Stimulated activated naive B cell treated with anti-CD40 and anti-IgM and Interleukin-4, amounts not matched to agents 10 μg/mL and 1 μg/mL and 100 μg/mL, for 72 hours (primary cell): ENCODE results near the gene TAF8.
"Not testable (repeated sequence)": the region's sequence is repeated elsewhere in the genome, so short reads cannot be mapped to it uniquely, and the experiment has no call there.

Experiments used
- ATAC-seq, 2 donors: fragments of 150-1000 bp; cut with Tn5 transposase; replicated peaks; 2 replicates each; pipeline ENCODE4 v1.10.0; 2021; ENCODE audit warnings: moderate library complexity in 1 of 2
- DNase-seq: peaks from one replicate; pipeline ENCODE4 v3.0.0; 2021
- H3K27ac Mint-ChIP-seq: one replicate; pipeline ENCODE4 v1.8.0; 2022; ENCODE audit warnings: mild to moderate bottlenecking, mixed read lengths
- H3K27me3 Mint-ChIP-seq, 2 donors: one replicate each; pipeline ENCODE4 v1.8.0; 2022; ENCODE audit warnings: mixed read lengths in 2 of 2
- H3K36me3 Mint-ChIP-seq, 2 donors: one replicate each; pipeline ENCODE4 v1.8.0; 2022; ENCODE audit warnings: mixed read lengths in 2 of 2, mild to moderate bottlenecking in 1 of 2
- H3K4me1 Mint-ChIP-seq, 2 donors: one replicate each; pipeline ENCODE4 v1.8.0; 2022; ENCODE audit warnings: mixed read lengths in 2 of 2, mild to moderate bottlenecking in 1 of 2
- H3K4me3 Mint-ChIP-seq, 2 donors: one replicate each; pipeline ENCODE4 v1.8.0; 2022; ENCODE audit warnings: mild to moderate bottlenecking in 2 of 2, mixed read lengths in 2 of 2, moderate library complexity in 1 of 2
- H3K9me3 Mint-ChIP-seq, 2 donors: one replicate each; pipeline ENCODE4 v1.8.0; 2022; ENCODE audit warnings: mixed read lengths in 2 of 2, mild to moderate bottlenecking in 1 of 2

Gene TAF8

DNA sequence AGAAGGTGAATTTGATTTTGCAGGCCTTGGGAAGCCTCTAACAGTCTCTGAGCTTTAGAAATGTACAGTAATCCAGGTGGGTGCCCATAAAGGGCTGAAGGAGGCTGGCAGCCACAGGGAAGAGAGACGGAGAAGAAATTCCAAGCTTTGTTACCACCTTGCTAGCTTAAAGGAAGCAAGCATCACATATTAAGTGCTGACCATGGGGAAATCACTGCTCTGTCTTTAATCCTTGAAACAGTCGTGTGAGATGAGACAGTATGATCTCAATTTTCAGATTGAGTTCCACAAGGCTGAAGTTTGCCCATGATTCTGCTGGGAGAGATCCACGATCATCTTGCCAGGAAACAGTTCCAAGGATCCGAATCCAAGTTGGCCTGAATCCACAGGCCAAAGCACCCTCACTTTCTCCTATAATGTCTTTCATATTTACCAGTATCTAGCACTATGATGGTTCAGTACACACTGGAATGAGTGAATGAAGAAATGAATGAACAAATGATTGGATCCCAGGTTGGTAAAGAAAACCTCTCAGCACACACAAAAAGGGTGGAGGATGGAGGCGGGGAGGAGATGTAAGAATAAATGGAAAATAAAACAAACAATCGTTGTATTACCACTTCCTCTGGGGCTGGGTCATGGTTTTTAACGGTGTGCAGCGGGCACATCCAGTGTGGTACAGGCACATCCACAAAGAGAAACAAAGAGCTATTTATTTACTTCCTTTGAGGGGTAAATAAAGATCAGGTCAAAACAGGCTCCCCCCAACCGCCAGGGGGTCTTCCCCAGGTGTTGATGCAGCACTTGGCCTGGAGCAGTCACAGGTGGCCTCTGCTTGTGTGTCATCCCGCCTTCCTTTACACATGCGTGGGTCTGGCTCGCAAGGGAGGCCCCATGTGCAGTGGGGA lies 28.2 kb upstream of the TAF8 start:
- H3K27me3 Mint-ChIP-seq, result no peaks in the 10 kb centered on the region
- DNase-seq (peak; percentile 78), ATAC-seq (peak; percentile 53 to 59)
- peaks cover 5 to 9% of the 10 kb centered on the region in 2 donors for H3K36me3 Mint-ChIP-seq
- H3K4me3 Mint-ChIP-seq, result peak overlapping the region; percentile 70 to 79
- H3K4me1 Mint-ChIP-seq, result peaks cover 53 to 80% of the 10 kb centered on the region in 2 donors
- H3K27ac Mint-ChIP-seq, result peak overlapping the region; percentile 96
- peaks cover 0 to 5% of the 10 kb centered on the region in 2 donors for H3K9me3 Mint-ChIP-seq

DNA sequence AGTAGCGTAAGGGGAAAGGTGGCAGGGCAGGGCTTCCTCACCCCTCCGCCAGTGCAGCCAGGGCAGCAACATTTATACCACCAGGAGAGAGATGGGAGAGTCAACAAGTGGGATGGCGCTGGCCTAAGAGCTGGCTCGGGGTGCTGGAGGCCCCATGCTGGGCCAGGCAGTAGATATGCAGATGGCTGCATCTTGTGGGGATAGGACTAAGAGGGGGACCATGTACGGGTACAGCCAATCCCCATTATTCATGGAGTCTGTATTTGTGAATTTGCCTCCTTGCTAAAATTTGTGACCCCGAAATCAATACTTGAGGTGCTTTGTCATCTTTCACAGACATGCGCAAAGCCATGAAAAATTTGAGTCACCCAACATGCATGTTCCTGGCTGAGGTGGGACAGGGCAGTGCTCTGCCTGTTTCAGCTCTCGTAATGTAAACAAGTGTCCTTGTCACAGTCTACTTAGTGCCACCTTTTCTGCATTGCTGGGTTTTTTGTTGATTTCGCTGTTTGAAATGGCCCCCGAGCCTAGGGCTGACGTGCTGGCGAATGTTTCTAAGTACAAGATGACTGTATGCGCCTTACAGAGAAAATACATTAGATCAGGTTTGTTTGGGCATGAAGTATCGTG lies 27.5 kb upstream of the TAF8 start:
- Mint-ChIP-seq H3K4me1 (peaks cover 52 to 81% of the 10 kb centered on the region in 2 donors), H3K36me3 (peaks cover 7 to 13% of the 10 kb centered on the region in 2 donors), H3K27me3 (no peaks in the 10 kb centered on the region), H3K27ac (peak overlapping the region; percentile 96), H3K4me3 (peak overlapping the region; percentile 70 to 79), H3K9me3 (peaks cover 0 to 7% of the 10 kb centered on the region in 2 donors)
- DNase-seq (no peak), ATAC-seq (no peak)

DNA sequence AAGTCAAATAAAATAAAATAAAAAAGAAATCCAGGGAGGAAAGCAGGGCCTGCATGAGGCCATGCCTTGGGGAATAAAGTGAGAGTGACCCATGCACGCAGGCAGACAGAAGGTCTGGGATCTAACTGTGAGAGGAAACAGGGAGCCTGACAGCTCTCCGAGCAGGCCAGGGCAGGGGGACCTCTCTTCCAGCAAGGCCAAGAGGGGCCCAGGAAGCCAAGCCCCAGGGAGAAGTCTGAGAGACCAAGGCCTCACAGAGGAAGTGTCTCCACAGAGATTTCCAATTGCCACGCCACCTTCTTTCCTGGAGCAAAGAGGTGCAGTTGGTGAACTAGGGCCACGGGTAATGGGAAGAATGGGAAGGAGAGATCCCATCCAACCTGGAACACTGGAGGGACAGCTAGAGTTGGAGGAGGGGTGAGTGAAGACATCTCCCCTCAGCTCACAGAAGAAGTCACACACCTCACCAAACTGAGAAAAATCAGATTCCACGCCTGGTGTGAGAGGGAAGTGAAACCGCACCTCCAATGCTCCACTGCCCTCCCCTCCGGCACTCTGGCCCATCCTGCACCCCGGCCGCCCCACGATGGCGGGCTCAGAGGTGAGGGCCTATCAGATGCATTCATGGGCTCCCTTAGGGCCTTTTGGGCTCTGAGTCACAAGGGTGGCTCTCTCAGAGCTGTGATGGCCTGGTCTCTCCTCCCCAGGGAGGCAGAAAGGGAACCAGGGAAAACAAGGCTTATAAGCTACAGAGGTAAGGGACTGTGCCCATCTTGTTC lies 25.1 kb upstream of the TAF8 start:
- peak; percentile 90 to 91 for ATAC-seq
- H3K36me3 Mint-ChIP-seq, result peaks cover 7 to 13% of the 10 kb centered on the region in 2 donors

DNA sequence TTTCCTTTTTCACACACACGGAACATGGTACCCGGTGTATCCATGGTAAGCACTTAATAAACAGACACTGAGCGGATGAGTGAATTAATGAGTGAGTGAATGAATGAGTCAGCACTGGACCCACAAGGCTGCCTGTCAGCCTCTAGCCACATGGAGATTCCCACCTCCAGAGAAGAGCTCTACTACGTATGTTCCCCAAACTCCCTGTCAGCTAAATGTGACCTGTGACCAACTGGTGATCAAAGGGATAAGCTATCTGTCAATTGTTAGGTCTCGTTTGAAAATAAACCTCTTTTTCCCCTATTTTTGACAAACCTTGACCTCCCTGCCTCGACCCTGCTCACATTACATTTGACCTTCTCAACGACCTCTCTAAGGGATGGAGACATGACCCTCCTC lies 24.5 kb upstream of the TAF8 start:
- no peak for DNase-seq
- H3K9me3 Mint-ChIP-seq, result peaks cover 0 to 7% of the 10 kb centered on the region in 2 donors
- peaks cover 67 to 99% of the 10 kb centered on the region in 2 donors for H3K4me1 Mint-ChIP-seq
- ATAC-seq, result no peak
- H3K4me3 Mint-ChIP-seq, result peak overlapping the region; percentile 70 to 72
- peaks cover 7 to 13% of the 10 kb centered on the region in 2 donors for H3K36me3 Mint-ChIP-seq
- peak overlapping the region; percentile 95 for H3K27ac Mint-ChIP-seq
- H3K27me3 Mint-ChIP-seq, result no peaks in the 10 kb centered on the region

More for the DNA sequence above, 25.1 kb upstream of the TAF8 start:
- H3K9me3 Mint-ChIP-seq, result peaks cover 0 to 7% of the 10 kb centered on the region in 2 donors
- peaks cover 65 to 99% of the 10 kb centered on the region in 2 donors for H3K4me1 Mint-ChIP-seq
- no peaks in the 10 kb centered on the region for H3K27me3 Mint-ChIP-seq
- peak; percentile 94 for DNase-seq
- peak overlapping the region; percentile 95 for H3K27ac Mint-ChIP-seq
- peak overlapping the region; percentile 70 to 72 for H3K4me3 Mint-ChIP-seq

DNA sequence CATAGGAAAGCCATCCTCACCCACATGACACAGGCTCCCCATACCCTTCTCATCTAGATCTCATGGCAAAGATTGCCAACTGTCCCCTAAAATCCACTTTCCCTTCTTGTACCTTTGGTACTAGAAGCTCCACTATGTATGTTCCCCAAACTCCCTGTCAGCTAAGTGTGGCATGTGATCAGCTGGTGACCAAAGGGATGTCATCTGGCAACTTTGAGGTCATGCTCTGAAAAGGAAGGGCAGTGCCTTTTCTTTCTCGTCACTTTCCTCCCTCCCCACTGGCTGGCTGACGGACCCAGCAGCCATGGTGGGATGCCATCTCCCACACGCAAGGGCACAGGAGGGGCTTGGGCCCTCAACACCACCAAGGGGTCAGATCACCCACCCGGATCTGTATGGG lies 23.8 kb upstream of the TAF8 start:
- no peak for ATAC-seq
- no peak for DNase-seq
- H3K4me1 Mint-ChIP-seq, result peaks cover 68 to 99% of the 10 kb centered on the region in 2 donors
- H3K4me3 Mint-ChIP-seq, result peak overlapping the region in 1 of 2 donors; percentile 70
- H3K27ac Mint-ChIP-seq, result peak overlapping the region; percentile 95
- no peaks in the 10 kb centered on the region for H3K27me3 Mint-ChIP-seq
- peaks cover 7 to 9% of the 10 kb centered on the region in 2 donors for H3K36me3 Mint-ChIP-seq
- peaks cover 0 to 7% of the 10 kb centered on the region in 2 donors for H3K9me3 Mint-ChIP-seq

DNA sequence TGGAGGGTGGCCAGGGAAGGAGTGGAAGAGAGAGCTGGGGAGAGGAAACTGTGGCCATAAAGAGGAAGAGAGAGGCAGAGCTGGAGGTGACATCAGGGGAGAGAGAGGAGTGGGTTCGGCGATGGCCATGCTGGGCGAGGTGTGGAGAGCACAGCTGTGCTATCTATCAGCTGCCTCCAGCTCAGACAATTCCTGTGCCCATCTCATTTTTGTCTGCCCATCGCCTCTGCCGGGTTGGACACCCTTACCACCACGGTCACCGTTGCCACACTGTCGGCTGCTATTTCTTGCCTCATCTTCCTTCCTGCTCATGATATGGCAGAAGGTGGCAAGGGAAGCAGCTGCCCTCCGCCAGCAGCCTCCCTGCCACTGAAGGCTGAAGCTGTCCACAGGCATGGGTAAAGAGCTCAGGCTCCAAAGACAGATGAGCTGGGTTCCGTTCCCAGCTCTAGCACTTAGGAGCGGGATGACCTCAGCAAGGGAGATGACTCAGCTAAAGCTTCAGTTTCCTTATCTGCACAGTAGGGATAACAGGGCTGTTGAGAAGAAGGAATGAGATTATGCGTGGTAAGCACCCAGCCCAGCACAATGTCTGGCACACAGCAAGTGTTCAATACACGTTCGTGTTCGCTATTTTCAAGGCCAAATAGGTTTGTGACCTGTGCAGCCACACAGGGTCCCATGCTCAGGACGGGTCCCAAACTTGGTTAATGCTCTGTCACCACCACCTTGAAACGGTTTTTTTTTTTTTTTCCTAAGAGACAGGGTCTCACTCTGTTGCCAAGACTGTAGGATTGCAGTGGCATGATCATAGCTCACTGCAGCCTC lies 21.9 kb upstream of the TAF8 start:
- Mint-ChIP-seq H3K4me1 (peaks cover 66 to 96% of the 10 kb centered on the region in 2 donors), H3K9me3 (peaks cover 0 to 7% of the 10 kb centered on the region in 2 donors), H3K27me3 (no peaks in the 10 kb centered on the region), H3K36me3 (peaks cover 5 to 12% of the 10 kb centered on the region in 2 donors), H3K4me3 (peak overlapping the region; percentile 72 to 73), H3K27ac (peak overlapping the region; percentile 95)
- ATAC-seq, result no peak
- no peak for DNase-seq

DNA sequence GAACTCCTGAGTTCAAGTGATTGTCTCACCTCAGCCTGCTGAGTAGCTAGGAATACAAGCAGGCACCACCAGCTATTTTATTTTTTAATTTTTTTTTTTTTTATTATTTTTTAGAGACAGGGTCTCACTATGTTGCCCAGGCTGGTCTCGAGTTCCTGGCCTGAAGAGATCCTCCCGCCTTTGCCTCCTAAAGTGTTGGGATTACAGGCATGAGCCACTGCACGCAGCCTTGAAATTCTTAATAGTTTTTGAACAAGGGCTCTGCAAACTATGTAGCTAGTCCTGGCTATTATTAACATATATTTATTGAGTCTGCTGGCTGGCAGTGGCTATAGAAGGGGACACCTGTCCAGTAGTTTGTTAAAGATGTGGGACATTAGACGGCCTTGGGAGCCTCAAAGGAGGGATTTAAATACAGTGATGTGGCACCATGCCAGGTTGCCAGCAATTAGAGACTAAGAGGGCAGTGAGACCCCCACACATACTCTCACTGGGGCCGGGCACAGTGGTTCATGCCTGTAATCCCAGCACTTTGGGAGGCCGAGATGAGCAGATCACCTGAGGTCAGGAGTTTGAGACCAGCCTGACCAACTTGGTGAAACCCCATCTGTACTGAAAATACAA lies 21.1 kb upstream of the TAF8 start:
- peaks cover 5 to 12% of the 10 kb centered on the region in 2 donors for H3K36me3 Mint-ChIP-seq
- ATAC-seq, result no peak
- peak overlapping the region; percentile 95 for H3K27ac Mint-ChIP-seq
- H3K27me3 Mint-ChIP-seq, result no peaks in the 10 kb centered on the region
- DNase-seq, result no peak
- H3K9me3 Mint-ChIP-seq, result peaks cover 0 to 7% of the 10 kb centered on the region in 2 donors
- H3K4me3 Mint-ChIP-seq, result peak overlapping the region; percentile 72 to 73
- H3K4me1 Mint-ChIP-seq, result peaks cover 63 to 89% of the 10 kb centered on the region in 2 donors

DNA sequence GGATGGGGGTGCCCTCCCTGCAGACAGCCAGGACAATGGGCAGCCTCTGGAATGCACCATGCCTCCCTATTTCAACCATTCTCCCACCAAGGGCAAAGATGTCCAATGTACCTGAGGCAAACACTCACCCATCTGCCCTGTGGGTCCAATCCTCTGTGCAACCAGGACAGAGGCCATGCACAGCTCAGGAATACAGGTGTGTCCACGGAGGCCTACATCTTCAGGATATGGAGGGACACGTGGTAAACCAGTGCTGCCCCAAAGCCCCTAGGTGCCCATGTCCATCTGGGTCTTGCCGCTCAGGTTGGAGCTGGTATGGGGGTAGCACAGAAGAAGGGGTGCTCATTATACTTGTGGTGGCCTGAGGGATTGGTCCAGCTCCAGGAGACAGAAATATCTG lies 20.4 kb upstream of the TAF8 start:
- Mint-ChIP-seq H3K36me3 (peaks cover 7 to 12% of the 10 kb centered on the region in 2 donors), H3K4me3 (peak overlapping the region in 1 of 2 donors; percentile 15), H3K27ac (peak overlapping the region; percentile 99), H3K27me3 (no peaks in the 10 kb centered on the region), H3K4me1 (peaks cover 63 to 85% of the 10 kb centered on the region in 2 donors), H3K9me3 (peaks cover 0 to 7% of the 10 kb centered on the region in 2 donors)
- DNase-seq (no peak), ATAC-seq (no peak)

DNA sequence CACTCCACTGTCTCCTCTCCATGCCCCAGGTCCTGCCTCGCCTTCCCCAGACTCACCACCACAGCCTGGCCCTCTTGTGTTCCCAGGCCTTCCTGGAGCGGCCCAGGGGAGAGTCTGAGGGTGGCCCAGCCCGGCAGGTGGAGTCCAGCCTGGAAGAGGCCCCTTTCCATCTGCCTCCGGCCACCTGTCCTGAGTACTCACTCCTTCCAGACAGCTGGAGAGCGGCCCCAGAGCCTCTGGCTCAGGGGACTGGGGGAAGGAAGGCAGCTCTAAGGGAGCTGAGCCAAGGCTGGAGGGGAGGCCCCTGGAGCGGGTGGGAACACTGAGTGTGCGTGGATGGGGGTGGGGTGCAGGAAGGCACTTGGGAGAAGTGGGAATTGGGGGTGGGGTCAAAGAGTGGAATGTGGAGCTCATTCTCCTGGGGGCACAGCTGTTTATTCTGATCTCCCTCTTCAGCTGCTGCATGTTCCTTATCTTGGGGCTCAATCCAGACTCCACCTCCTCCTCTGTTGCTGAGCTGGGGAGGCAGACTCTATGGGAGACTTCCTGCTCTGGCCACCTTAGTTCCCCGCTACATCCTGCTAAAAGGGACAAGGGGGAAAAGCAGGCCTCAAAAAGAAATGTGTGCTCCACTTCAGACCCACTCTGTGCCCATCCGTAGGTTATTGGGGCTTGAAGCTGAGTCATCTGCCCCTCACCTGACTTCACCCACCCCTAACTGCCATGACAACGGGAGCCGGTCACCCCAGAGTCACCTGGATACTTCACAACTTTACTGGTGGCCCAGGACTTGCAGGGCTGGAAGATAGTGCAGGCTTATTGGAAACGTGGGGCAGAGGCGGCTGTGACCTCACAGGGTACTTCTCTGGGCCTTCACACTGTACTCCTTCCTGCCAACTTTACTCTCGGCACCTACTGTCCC lies 19.5 kb upstream of the TAF8 start:
- ATAC-seq, result peak; percentile 66 to 67
- Mint-ChIP-seq H3K36me3 (peaks cover 7 to 12% of the 10 kb centered on the region in 2 donors), H3K9me3 (peaks cover 0 to 7% of the 10 kb centered on the region in 2 donors), H3K4me3 (peak overlapping the region; percentile 54 to 70), H3K4me1 (peaks cover 57 to 82% of the 10 kb centered on the region in 2 donors), H3K27me3 (no peaks in the 10 kb centered on the region), H3K27ac (peak overlapping the region; percentile 99)
- no peak for DNase-seq

DNA sequence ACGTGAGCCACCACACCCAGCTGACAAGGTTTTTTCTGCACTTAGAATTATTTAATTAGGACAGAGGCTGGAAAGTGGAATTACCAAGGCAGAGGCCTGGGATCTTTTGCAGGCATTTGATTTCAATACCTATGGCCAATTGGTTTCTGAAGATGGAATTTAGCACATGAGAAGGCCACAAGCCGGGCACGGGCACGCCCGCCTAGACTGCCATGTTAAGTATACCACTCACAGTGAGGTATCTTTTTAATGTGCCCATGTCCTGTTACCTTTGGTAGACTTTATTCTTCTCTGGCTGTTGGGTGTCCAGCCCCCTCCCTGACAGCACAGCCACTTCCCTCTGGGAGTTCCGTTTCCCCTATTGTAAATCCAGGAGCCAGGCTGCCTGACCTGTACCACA lies 18.0 kb upstream of the TAF8 start:
- Mint-ChIP-seq H3K9me3 (peaks cover 0 to 1% of the 10 kb centered on the region in 2 donors), H3K27ac (peak overlapping the region; percentile 86), H3K4me3 (peak overlapping the region in 1 of 2 donors; percentile 5), H3K4me1 (peaks cover 45 to 67% of the 10 kb centered on the region in 2 donors), H3K36me3 (peaks cover 4 to 5% of the 10 kb centered on the region in 2 donors), H3K27me3 (no peaks in the 10 kb centered on the region)
- no peak for ATAC-seq
- DNase-seq, result no peak

DNA sequence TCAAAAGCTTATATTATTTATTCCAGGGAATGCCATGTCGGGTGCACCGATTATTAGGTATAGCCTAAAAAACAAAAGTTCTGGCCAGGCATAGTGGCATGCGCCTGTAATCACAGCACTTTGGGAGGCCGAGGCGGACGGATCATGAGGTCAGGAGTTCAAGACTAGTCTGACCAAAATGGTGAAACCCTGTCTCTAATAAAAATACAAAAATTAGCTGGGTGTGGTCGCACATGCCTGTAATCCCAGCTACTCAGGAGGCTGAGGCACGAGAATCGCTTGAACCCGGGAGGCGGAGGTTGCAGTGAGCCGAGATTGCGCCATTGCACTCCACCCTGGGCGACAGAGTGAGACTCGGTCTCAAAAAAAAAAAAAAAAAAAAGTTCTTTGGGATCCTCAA lies 12.7 kb upstream of the TAF8 start:
- not testable (repeated sequence) for ATAC-seq, H3K27me3 Mint-ChIP-seq, H3K4me3 Mint-ChIP-seq, H3K27ac Mint-ChIP-seq, H3K36me3 Mint-ChIP-seq, H3K9me3 Mint-ChIP-seq, DNase-seq
- H3K4me1 Mint-ChIP-seq, result peaks cover 40 to 55% of the 10 kb centered on the region in 2 donors

DNA sequence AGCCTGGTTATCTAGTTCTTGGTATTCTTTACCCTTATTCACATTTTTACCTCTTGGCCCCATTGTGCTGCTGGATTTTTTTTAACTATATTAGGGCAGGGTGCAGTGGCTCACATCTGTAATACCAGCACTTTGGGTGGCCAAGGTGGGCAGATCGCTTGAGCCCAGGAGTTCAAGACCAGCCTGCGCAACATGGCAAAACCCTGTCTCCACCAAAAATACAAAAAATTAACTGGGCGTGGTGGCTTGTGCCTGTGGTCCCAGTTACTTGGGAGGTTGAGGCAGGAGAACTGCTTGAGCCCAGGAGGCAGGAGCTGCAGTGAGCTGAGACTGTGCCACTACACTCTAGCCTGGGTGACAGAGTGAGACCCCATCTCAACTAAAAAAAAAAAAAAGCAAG lies 12.2 kb upstream of the TAF8 start:
- H3K9me3 Mint-ChIP-seq, result no peaks in the 10 kb centered on the region
- H3K36me3 Mint-ChIP-seq, result peaks cover 0 to 2% of the 10 kb centered on the region in 2 donors
- DNase-seq (no peak), ATAC-seq (no peak)
- H3K27me3 Mint-ChIP-seq, result no peaks in the 10 kb centered on the region
- H3K4me3 Mint-ChIP-seq, result no peak overlapping the region
- H3K4me1 Mint-ChIP-seq, result peaks cover 41 to 55% of the 10 kb centered on the region in 2 donors
- H3K27ac Mint-ChIP-seq, result peak overlapping the region; percentile 62
